ENCODE measurements around the gene FGF21. TPM values are rescaled to one million over a fixed set of nuclear protein-coding genes. Genes with fewer than 3 reads are reported as not detected.

Gene FGF21
- total and polyA plus RNA-seq, 10 of the 15 experiments (the other 5 are each of a cell fraction or from before 2014, with no cell fraction given) = not detected

DNA sequence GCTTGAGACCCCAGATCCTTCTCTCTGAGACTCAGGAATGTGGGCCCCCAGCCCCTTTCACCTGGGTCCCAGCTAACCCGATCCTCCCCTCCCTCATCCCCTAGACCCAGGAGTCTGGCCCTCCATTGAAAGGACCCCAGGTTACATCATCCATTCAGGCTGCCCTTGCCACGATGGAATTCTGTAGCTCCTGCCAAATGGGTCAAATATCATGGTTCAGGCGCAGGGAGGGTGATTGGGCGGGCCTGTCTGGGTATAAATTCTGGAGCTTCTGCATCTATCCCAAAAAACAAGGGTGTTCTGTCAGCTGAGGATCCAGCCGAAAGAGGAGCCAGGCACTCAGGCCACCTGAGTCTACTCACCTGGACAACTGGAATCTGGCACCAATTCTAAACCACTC is 463 bp downstream of the FGF21 start (continued):
- TF ChIP-seq, protein P1, sequence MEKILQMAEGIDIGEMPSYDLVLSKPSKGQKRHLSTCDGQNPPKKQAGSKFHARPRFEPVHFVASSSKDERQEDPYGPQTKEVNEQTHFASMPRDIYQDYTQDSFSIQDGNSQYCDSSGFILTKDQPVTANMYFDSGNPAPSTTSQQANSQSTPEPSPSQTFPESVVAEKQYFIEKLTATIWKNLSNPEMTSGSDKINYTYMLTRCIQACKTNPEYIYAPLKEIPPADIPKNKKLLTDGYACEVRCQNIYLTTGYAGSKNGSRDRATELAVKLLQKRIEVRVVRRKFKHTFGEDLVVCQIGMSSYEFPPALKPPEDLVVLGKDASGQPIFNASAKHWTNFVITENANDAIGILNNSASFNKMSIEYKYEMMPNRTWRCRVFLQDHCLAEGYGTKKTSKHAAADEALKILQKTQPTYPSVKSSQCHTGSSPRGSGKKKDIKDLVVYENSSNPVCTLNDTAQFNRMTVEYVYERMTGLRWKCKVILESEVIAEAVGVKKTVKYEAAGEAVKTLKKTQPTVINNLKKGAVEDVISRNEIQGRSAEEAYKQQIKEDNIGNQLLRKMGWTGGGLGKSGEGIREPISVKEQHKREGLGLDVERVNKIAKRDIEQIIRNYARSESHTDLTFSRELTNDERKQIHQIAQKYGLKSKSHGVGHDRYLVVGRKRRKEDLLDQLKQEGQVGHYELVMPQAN (conservative IDR thresholded peaks at IDR 0.05) = no peak

DNA sequence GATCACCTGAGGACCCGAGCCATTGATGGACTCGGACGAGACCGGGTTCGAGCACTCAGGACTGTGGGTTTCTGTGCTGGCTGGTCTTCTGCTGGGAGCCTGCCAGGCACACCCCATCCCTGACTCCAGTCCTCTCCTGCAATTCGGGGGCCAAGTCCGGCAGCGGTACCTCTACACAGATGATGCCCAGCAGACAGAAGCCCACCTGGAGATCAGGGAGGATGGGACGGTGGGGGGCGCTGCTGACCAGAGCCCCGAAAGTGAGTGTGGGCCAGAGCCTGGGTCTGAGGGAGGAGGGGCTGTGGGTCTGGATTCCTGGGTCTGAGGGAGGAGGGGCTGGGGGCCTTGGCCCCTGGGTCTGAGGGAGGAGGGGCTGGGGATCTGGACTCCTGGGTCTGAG is 888 bp downstream of the FGF21 start:
- in situ Hi-C loops (cut with MboI) = no loop called here
- ChIA-PET RAD21 (ENCODE audit: unreplicated experiment) (interaction anchor here (1.1 kb wide), 1 partner anchor 12 kb away, joined by 3 read pairs; no protein-coding TSS in a partner anchor), CTCF (no interaction called here), POLR2A (no interaction called here), SMC1A (ENCODE audit: uncharacterized antibody, unreplicated experiment) (no interaction called here)
- no peak for ATAC-seq
- Histone ChIP-seq H3K36me3 (ENCODE audit: control insufficient read depth in 2 of 2, insufficient read depth in 2 of 2, low read length in 1 of 2) (no peaks in the 10 kb centered on the region), H3K4me2 (ENCODE audit: control insufficient read depth, insufficient read depth) (no peak overlapping the region), H3K9me3 (replicated peaks; ENCODE audit: control insufficient read depth, insufficient read depth, low read length) (no peaks in the 10 kb centered on the region), H3K9ac (ENCODE audit: control insufficient read depth, insufficient read depth, low read length) (no peak overlapping the region), H3K27ac (ENCODE audit: control insufficient read depth, insufficient read depth) (no peak overlapping the region), H3K27me3 (replicated peaks in 1 of 2; ENCODE audit: control insufficient read depth in 2 of 2, insufficient read depth in 2 of 2, low read length in 1 of 2) (peaks cover 2 to 6% of the 10 kb centered on the region in 2 experiments; a peak in 3 of 4 replicates), H3K4me3 (no peak overlapping the region), H3K79me2 (ENCODE audit: control insufficient read depth, insufficient read depth, low read length) (no peaks in the 10 kb centered on the region), H2AFZ (ENCODE audit: control insufficient read depth, low read depth, low read length) (no peak overlapping the region), H3K4me1 (ENCODE audit: control insufficient read depth, insufficient read depth, low read length) (no peaks in the 10 kb centered on the region), H4K20me1 (ENCODE audit: control insufficient read depth, insufficient read depth) (no peaks in the 10 kb centered on the region)
- intact Hi-C loops (cut with micrococcal nuclease; ENCODE audit: unreplicated experiment) = no loop called here
- no peak for DNase-seq (ENCODE audit: low read depth, low spot score)
- no TSS peak for BruUV-seq (replicated peaks)
- WGBS (ENCODE audit: insufficient coverage, insufficient replicate concordance, low lambda C conversion rate, missing lambda C conversion rate) = 47% methylated on average over 11 of the region's 11 CpGs
- FAIRE-seq = no peak
- TF ChIP-seq ZNF384 (IDR thresholded peaks at IDR 0.05; ENCODE audit: borderline replicate concordance, low read depth, low read length) (no peak), EZH2 (IDR thresholded peaks at IDR 0.05; ENCODE audit: borderline replicate concordance, control insufficient read depth, low read depth, low read length) (no peak), TBL1XR1 (IDR thresholded peaks at IDR 0.05; ENCODE audit: low read depth, low read length) (no peak), TCF12 (IDR thresholded peaks at IDR 0.05; ENCODE audit: low read depth, low read length) (no peak), POU2F2 (IDR thresholded peaks at IDR 0.05; ENCODE audit: borderline replicate concordance, low read depth, low read length) (no peak), BHLHE40 (IDR thresholded peaks at IDR 0.05; ENCODE audit: borderline replicate concordance in 1 of 2, low read depth in 2 of 2, low read length in 1 of 2) (no peak), SRF (IDR thresholded peaks at IDR 0.05; ENCODE audit: low read depth in 2 of 2, low read length in 2 of 2) (no peak), ZNF274 (IDR thresholded peaks at IDR 0.05; ENCODE audit: insufficient read depth, insufficient read length) (no peak), KDM1A (IDR thresholded peaks at IDR 0.05; ENCODE audit: borderline replicate concordance) (no peak), DPF2 (IDR thresholded peaks at IDR 0.05) (no peak), MEF2A (IDR thresholded peaks at IDR 0.05; ENCODE audit: insufficient read depth, low read depth, low read length) (no peak)
- TF ChIP-seq, protein P2, sequence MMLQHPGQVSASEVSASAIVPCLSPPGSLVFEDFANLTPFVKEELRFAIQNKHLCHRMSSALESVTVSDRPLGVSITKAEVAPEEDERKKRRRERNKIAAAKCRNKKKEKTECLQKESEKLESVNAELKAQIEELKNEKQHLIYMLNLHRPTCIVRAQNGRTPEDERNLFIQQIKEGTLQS (IDR thresholded peaks at IDR 0.05; ENCODE audit: borderline replicate concordance, extremely low read depth, low read depth, low read length) = no peak
- TF ChIP-seq, protein P3, sequence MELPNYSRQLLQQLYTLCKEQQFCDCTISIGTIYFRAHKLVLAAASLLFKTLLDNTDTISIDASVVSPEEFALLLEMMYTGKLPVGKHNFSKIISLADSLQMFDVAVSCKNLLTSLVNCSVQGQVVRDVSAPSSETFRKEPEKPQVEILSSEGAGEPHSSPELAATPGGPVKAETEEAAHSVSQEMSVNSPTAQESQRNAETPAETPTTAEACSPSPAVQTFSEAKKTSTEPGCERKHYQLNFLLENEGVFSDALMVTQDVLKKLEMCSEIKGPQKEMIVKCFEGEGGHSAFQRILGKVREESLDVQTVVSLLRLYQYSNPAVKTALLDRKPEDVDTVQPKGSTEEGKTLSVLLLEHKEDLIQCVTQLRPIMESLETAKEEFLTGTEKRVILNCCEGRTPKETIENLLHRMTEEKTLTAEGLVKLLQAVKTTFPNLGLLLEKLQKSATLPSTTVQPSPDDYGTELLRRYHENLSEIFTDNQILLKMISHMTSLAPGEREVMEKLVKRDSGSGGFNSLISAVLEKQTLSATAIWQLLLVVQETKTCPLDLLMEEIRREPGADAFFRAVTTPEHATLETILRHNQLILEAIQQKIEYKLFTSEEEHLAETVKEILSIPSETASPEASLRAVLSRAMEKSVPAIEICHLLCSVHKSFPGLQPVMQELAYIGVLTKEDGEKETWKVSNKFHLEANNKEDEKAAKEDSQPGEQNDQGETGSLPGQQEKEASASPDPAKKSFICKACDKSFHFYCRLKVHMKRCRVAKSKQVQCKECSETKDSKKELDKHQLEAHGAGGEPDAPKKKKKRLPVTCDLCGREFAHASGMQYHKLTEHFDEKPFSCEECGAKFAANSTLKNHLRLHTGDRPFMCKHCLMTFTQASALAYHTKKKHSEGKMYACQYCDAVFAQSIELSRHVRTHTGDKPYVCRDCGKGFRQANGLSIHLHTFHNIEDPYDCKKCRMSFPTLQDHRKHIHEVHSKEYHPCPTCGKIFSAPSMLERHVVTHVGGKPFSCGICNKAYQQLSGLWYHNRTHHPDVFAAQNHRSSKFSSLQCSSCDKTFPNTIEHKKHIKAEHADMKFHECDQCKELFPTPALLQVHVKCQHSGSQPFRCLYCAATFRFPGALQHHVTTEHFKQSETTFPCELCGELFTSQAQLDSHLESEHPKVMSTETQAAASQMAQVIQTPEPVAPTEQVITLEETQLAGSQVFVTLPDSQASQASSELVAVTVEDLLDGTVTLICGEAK (IDR thresholded peaks at IDR 0.05; ENCODE audit: borderline replicate concordance) = no peak

Measured in GM12878 (cell line).